ENCODE measurements around the gene TM4SF5.

Gene TM4SF5

DNA sequence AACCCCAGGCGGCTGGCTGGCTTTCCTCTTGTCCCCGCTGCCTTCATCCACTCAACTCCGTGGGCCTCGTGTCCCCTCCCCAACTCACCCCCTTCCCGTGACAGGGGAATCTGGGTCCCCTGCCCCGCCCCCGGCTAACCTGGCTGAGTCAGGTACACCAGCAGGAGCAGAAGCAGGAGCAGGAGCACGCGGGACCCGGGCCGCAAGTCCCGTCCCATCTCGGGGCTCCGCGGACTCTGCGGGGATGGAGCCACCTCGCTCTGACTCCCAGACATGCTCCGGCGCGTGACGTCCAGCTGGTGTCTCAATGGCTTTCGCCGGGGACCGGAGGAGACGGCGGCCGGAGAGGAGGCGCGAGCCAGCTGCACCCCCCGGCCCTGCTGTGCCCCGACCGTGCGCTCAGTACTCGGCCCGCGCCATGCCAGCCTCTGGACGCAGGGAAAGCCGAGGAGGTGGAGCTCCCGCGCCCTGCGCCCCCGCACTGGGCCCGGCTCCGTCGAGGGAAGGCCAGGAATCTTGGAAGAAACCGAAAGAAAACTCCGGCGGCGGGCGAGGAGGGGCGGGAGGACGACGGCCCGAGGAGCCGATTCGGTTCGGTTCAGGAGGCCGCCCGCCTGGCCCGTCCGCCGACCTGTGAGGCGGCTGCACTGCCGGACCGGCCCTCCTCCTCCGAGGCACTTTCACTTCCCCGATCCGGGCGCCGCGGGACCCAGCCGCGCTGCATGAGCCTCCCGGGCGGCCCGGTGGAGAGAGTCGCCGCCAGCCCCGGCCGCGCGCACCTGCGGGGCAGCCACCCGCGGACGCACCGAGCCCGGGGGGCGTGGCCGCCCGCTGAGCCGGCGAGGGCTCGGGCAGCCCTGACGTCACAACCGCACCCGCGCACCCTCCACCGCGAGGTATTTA is 32.3 kb upstream of the TM4SF5 start, which contains the start of the genes CXCL16 and ZMYND15:
Gene CXCL16 (minus strand): TSS at position 807 of the 903 bp plus-strand sequence. CDS start 589 bp downstream, at position 218.
Gene ZMYND15 (plus strand): TSS at position 712 of the 903 bp plus-strand sequence. CDS start 716 bp downstream, outside the sequence.
- H3K9me2 ChIP-seq (replicated peaks; ENCODE audit: low read depth, low read length): no peaks in the 10 kb centered on the region
- H3K36me3 ChIP-seq (ENCODE audit: insufficient read depth, low read length): no peaks in the 10 kb centered on the region
- no peaks in the 10 kb centered on the region for H3K4me1 ChIP-seq (ENCODE audit: insufficient read depth, low read length, poor library complexity, severe bottlenecking)
- no peak within 1 kb of the TSS for H2AFZ ChIP-seq (ENCODE audit: low read length)
- no peaks in the 10 kb centered on the region for H3F3A ChIP-seq (ENCODE audit: low read depth)
- H3K9me3 ChIP-seq (ENCODE audit: insufficient read depth, low read depth, low read length): no peaks in the 10 kb centered on the region
- H4K20me1 ChIP-seq (ENCODE audit: insufficient read depth, low read length, poor library complexity, severe bottlenecking): no peaks in the 10 kb centered on the region
- H3K4me2 ChIP-seq (ENCODE audit: low read depth, low read length, poor library complexity, severe bottlenecking): no peak within 1 kb of the TSS
- no peaks in the 10 kb centered on the region for H3K79me2 ChIP-seq (ENCODE audit: insufficient read depth, low read length)
- no peak within 1 kb of the TSS for H3K4me3 ChIP-seq (ENCODE audit: low read length, poor library complexity, severe bottlenecking)
- H3K9ac ChIP-seq (ENCODE audit: low read depth, low read length, poor library complexity, severe bottlenecking): no peak within 1 kb of the TSS
- TF ChIP-seq EZH2phosphoT487 (IDR thresholded peaks at IDR 0.05; ENCODE audit: borderline replicate concordance): no peak
- TF ChIP-seq, protein P1, sequence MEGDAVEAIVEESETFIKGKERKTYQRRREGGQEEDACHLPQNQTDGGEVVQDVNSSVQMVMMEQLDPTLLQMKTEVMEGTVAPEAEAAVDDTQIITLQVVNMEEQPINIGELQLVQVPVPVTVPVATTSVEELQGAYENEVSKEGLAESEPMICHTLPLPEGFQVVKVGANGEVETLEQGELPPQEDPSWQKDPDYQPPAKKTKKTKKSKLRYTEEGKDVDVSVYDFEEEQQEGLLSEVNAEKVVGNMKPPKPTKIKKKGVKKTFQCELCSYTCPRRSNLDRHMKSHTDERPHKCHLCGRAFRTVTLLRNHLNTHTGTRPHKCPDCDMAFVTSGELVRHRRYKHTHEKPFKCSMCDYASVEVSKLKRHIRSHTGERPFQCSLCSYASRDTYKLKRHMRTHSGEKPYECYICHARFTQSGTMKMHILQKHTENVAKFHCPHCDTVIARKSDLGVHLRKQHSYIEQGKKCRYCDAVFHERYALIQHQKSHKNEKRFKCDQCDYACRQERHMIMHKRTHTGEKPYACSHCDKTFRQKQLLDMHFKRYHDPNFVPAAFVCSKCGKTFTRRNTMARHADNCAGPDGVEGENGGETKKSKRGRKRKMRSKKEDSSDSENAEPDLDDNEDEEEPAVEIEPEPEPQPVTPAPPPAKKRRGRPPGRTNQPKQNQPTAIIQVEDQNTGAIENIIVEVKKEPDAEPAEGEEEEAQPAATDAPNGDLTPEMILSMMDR (conservative IDR thresholded peaks at IDR 0.05; ENCODE audit: low read length): no peak
- no peaks in the 10 kb centered on the region for H3K27me3 ChIP-seq (ENCODE audit: insufficient read depth, low read length, poor library complexity, severe bottlenecking)

DNA sequence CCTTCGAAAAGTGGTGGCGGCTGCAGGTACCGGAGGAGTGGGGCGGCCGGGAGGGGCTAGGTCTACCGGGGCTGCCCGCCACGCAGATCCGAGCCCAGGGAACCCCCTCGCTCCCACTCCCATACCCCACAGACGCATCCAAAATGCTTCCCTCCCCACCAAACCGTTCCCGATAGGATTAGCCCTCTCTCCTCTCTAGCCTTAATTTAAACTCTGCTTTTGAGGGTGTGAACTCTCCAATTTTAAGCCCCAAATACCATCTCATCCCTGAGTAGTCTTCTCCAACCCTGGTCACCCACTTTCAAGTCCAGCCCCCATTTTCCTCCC is 31.7 kb upstream of the TM4SF5 start:
- Histone ChIP-seq H3K9me2 (replicated peaks; ENCODE audit: low read depth, low read length) (no peaks in the 10 kb centered on the region), H2AFZ (ENCODE audit: low read length) (no peak overlapping the region), H4K20me1 (ENCODE audit: insufficient read depth, low read length, poor library complexity, severe bottlenecking) (no peaks in the 10 kb centered on the region), H3K27me3 (ENCODE audit: insufficient read depth, low read length, poor library complexity, severe bottlenecking) (no peaks in the 10 kb centered on the region), H3K79me2 (ENCODE audit: insufficient read depth, low read length) (no peaks in the 10 kb centered on the region), H3K4me1 (ENCODE audit: insufficient read depth, low read length, poor library complexity, severe bottlenecking) (no peaks in the 10 kb centered on the region), H3K9ac (ENCODE audit: low read depth, low read length, poor library complexity, severe bottlenecking) (no peak overlapping the region), H3K36me3 (ENCODE audit: insufficient read depth, low read length) (no peaks in the 10 kb centered on the region), H3K9me3 (ENCODE audit: insufficient read depth, low read depth, low read length) (no peaks in the 10 kb centered on the region), H3F3A (ENCODE audit: low read depth) (no peaks in the 10 kb centered on the region), H3K4me3 (ENCODE audit: low read length, poor library complexity, severe bottlenecking) (no peak overlapping the region), H3K4me2 (ENCODE audit: low read depth, low read length, poor library complexity, severe bottlenecking) (no peak overlapping the region)
- TF ChIP-seq EZH2phosphoT487 (IDR thresholded peaks at IDR 0.05; ENCODE audit: borderline replicate concordance): no peak
- TF ChIP-seq, protein P1 (conservative IDR thresholded peaks at IDR 0.05; ENCODE audit: low read length): no peak

DNA sequence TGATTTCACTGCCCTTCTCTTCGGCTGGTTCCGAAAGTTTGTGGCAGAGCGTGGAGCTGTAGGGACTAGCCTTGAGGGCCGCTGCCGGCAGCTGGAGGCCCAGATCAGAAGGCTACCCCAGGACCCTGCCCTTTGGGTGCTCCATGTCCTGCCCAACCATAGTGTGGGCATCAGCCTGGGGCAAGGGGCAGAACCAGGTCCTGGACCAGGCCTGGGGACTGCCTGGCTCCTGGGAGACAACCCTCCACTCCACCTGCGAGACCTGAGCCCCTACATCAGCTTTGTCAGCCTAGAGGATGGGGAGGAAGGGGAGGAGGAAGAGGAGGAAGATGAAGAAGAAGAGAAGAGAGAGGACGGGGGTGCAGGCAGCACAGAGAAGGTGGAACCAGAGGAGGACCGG is 31.1 kb upstream of the TM4SF5 start:
- H3K9me3 ChIP-seq (ENCODE audit: insufficient read depth, low read depth, low read length): no peaks in the 10 kb centered on the region
- H2AFZ ChIP-seq (ENCODE audit: low read length): no peak overlapping the region
- no peak overlapping the region for H3K4me2 ChIP-seq (ENCODE audit: low read depth, low read length, poor library complexity, severe bottlenecking)
- H3F3A ChIP-seq (ENCODE audit: low read depth): no peaks in the 10 kb centered on the region
- no peaks in the 10 kb centered on the region for H4K20me1 ChIP-seq (ENCODE audit: insufficient read depth, low read length, poor library complexity, severe bottlenecking)
- no peaks in the 10 kb centered on the region for H3K4me1 ChIP-seq (ENCODE audit: insufficient read depth, low read length, poor library complexity, severe bottlenecking)
- H3K79me2 ChIP-seq (ENCODE audit: insufficient read depth, low read length): no peaks in the 10 kb centered on the region
- no peaks in the 10 kb centered on the region for H3K36me3 ChIP-seq (ENCODE audit: insufficient read depth, low read length)
- no peaks in the 10 kb centered on the region for H3K9me2 ChIP-seq (replicated peaks; ENCODE audit: low read depth, low read length)
- TF ChIP-seq, protein P1 (conservative IDR thresholded peaks at IDR 0.05; ENCODE audit: low read length): no peak
- TF ChIP-seq EZH2phosphoT487 (IDR thresholded peaks at IDR 0.05; ENCODE audit: borderline replicate concordance): no peak
- H3K27me3 ChIP-seq (ENCODE audit: insufficient read depth, low read length, poor library complexity, severe bottlenecking): no peaks in the 10 kb centered on the region
- no peak overlapping the region for H3K9ac ChIP-seq (ENCODE audit: low read depth, low read length, poor library complexity, severe bottlenecking)
- H3K4me3 ChIP-seq (ENCODE audit: low read length, poor library complexity, severe bottlenecking): no peak overlapping the region
